ENCODE results near the gene GSTM2.
"Not testable (repeated sequence)": the region's sequence is repeated elsewhere in the genome, so short reads cannot be mapped to it uniquely, and the experiment has no call there.

Gene GSTM2

DNA sequence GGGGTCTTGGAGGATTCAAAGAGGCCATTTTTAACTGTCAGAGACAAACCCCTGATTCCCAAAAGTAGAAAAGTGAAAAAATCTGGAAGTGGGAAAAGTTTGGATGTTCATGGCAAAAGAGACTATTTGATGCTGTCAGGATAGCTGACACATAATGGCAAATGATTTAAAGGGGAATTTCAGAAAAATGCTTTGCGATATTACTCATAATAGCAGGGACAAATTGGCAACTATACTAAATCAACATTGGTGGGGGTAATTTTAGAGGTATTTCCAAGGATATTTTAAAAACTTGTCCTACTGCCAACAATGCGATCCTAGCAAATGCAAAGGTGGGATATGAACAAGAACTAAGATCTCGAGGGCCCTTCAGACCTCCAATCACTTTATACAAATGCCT is 17.2 kb upstream of the GSTM2 start:
- DNase-seq, result no peak

DNA sequence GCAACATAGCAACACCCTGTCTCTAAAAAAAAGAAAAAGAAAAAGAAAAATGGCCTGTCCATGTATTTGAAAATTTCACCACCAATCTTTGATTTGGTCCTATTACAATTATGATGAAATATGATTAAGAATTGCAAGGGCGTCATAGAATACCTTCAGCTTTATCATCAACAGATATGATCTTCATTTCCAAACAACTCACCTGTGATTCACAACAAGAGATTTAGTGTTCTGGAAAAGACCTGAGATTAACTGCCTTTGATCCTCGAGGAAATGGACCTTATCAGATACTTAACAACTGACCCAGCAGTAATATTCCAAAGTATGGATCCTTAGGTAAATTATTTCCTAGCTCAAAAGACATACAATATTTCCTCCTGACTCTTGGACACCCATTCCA is 15.5 kb upstream of the GSTM2 start:
- no peak for DNase-seq

DNA sequence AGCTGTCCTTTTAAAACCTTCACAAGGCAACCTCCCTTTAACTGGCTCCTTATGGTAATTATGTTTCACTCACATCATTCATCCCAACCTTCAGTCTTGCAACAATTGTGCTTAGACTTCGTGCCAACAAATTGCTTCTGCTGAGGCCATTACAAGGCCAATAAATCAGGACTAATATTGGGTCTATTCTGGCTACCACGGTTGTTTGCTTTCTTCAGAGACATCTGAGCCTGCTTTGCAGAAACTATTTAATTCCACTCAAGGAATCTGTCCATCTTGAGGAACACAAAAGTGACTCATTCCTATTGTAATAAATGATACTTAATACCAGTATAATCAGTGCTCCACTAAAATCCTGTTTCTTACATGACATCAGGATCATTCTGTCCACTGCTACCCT is 14.6 kb upstream of the GSTM2 start:
- DNase-seq, result no peak

GRCh38 chr1:109654519-109654918 is 13.3 kb upstream of the GSTM2 start:
- DNase-seq, result no peak

DNA sequence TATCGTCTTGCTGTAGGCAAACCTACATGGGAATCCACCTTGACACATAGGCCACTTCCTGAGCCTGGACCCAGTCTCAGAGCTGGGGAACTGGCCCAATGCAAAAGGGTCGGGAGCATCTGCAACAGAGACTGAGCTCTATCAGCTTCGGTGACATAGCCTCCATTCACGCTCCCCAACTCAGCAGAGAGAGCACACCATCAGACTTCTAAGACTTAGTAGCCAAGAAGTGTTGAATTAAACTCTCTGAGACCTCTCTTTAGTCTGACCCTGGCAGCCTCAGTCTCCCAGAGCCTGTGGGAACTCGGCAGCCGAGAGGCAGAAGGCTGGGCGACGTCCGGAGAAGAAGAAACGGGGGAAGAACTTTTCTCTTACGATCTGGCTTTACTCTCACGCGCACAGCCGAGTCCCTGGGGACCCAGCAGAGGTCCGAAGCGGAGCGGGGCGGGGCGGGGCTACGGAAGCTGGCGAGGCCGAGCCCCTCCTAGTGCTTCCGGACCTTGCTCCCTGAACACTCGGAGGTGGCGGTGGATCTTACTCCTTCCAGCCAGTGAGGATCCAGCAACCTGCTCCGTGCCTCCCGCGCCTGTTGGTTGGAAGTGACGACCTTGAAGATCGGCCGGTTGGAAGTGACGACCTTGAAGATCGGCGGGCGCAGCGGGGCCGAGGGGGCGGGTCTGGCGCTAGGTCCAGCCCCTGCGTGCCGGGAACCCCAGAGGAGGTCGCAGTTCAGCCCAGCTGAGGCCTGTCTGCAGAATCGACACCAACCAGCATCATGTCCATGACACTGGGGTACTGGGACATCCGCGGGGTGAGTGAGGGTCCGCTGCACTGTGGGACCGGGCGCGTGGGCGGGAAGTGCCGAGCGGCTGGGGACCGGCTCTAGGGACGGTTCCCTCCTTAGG is 12.0 kb upstream of the GSTM2 start, which contains the start of gene GSTM4:
Gene GSTM4 (plus strand): TSS at position 485 of the 905 bp plus-strand sequence. CDS start 291 bp downstream, at position 776.
- DNase-seq, result peak; percentile 42

GRCh38 chr1:109657395-109657794 is 10.5 kb upstream of the GSTM2 start:
- no peak for DNase-seq

DNA sequence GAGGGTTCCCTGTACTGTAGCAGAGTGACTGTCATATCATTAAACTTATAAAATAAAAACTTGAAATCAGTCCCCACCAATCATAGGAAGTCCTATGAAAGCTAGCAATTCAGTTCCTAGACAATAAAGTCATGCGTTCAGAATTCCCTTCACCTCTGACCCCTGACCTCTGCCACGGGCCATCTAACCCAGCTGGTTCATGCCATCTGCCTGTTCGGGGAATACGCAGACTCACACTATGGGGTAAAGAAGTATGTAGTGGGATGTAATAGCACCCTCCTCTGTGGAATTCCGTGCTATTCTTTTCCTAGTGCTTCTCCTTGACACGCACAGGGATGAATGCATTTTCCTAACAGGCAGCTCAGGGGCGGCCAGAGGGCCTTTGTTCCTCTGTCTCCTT is 9.9 kb upstream of the GSTM2 start:
- no peak for DNase-seq

DNA sequence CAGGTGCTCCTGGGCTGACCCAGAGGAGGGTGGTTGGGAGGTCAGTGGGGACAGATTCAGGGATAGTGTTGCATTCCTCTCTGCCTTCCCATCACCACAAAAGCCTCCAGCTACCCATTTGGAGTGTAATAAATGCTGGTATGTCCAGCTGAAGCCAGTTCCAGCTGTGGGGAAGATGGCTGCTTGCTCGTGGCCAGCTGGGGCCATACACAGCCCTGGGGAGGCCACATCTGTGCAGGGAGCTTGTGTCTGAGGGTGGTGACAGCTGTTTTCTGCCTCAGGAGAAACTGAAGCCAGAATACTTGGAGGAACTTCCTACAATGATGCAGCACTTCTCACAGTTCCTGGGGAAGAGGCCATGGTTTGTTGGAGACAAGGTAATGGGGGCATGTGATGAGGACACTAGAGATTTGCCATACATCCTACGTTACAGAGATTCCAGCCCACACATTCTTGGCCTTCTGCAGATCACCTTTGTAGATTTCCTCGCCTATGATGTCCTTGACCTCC is 9.3 kb upstream of the GSTM2 start:
- DNase-seq, result no peak

GRCh38 chr1:109659145-109659544 is 8.7 kb upstream of the GSTM2 start:
- no peak for DNase-seq

GRCh38 chr1:109659997-109660690 is 7.7 kb upstream of the GSTM2 start:
- no peak for DNase-seq

GRCh38 chr1:109660691-109661026 is 7.2 kb upstream of the GSTM2 start:
- not testable (repeated sequence) for DNase-seq

- DNase-seq, result no peak
Observed at GRCh38 chr1:109661391-109661790, 6.5 kb upstream of the GSTM2 start.

GRCh38 chr1:109664671-109665070 is 3.2 kb upstream of the GSTM2 start:
- DNase-seq, result no peak

DNA sequence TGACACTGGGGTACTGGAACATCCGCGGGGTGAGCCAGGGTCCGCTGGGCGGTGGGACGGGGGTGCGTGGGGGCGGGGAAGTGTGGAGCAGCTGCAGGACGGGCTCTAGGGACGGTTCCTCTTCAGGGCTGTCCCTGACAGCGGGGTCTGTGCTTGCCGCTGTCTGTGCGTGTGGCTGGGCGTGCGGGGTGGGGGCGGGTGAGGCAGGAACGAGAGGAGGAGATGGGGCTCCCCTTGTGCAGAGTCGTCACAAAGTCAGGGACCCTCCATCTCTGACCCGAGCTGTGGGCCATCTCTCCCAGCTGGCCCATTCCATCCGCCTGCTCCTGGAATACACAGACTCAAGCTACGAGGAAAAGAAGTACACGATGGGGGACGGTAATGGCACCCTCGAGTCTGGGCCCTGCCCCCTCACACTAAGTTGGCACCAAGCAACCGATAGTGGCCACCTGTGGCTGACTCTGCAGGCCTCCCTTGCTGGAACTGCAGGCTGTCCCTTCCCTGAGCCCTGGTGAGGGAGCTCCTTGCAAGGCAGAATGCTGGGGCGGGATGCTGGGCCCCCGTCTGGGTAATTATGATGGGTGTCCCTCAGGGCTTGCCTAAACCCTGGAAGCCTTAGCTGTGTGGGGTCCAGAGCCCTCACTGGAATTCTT is 392 bp downstream of the GSTM2 start:
- no peak for DNase-seq

- DNase-seq, result no peak
Observed at GRCh38 chr1:109669246-109669948, 1.5 kb downstream of the GSTM2 start.

DNA sequence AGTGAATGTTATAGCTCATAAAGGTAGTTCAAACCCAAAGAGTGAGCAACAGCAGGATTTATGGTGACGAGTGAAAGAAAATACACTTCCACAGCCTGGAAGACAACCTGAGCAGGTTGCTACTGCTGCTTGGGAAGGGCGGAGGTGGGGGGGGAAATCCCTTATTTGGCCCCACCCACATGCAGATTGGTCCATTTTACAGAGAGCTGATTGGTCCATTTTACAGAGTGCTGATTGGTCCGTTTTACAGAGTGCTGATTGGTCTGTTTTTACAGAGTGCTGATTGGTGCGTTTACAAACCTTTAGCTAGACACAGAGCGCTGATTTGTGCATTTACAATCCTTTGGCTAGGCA is 2.1 kb downstream of the GSTM2 start:
- not testable (repeated sequence) for DNase-seq

GRCh38 chr1:109671067-109671466 is 3.2 kb downstream of the GSTM2 start:
- no peak for DNase-seq

DNA sequence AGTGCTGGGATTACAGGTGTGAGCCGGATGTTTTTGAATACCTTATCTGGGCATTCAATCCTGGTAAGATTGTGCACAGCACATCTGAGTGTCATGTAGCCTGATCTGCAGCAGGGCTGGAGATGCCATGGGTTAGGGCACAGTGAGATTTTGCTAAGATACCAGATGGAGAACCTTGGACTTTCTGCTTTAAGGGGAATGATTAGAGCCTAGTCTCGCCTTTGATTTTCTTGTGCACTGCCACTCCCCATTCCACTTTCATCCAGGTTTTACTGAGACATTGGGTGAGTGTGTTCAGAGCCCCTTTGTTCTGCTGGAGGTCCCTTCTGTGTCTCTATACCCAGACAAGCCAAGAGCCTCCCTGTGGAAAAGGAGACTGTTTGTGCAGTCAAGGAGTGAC is 6.0 kb downstream of the GSTM2 start:
- DNase-seq, result not testable (repeated sequence)

- not testable (repeated sequence) for DNase-seq
Observed at GRCh38 chr1:109676683-109677381, 9.0 kb downstream of the GSTM2 start.

DNA sequence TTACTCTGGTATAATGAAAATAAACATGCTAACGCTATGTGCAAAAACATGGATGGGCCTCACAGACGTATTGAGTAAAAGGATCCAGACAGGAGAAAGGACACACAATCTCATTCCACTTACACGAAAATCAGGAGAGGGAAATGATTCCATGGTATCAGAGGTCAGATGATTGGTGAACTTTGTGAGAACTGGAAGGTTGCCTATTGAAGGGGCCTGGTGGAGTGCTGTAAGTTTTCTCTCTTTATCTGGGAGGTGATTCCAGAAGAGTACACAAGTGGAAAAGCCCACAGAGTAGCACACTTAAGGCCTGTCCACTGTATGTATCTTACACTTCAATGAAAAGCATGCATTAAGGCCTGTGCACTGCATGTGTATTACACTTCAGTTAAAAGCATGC is 9.6 kb downstream of the GSTM2 start:
- DNase-seq, result no peak

DNA sequence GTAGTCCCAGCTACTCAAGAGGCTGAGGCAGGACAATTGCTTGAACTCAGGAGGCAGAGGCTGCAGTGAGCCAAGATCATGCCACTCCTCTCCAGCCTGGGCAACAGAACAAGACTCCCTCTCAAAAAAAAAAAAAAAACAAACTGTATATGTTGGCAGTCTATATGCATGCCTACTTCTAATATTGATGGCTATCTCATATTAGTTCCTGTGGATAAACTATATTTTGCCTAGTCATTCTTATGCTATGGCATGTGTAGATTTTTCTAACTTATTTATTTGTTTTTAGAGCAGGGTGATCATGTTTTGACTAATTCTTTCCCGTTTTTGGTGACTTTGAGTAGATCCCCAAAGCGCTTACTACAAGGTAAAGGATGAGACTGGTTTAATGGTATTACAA is 10.8 kb downstream of the GSTM2 start:
- not testable (repeated sequence) for DNase-seq

DNA sequence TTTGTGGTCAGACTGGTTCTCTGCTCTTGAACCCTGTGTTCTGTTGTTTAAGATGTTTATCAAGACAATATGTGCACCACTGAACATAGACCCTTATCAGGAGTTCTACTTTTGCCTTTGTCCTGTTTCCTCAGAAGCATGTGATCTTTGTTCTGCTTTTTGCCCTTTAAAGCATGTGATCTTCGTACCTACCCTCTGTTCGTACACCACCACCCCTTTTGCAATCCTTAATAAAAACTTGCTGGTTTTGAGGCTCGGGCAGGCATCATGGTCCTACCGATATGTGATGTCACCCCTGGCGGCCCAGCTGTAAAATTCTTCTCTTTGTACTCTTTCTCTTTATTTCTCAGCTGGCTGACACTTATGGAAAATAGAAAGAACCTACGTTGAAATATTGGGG is 16.9 kb downstream of the GSTM2 start:
- DNase-seq, result not testable (repeated sequence)

Measured in activated CD4-positive, alpha-beta T cell treated with anti-CD3 and anti-CD28 coated beads for 1 hour (primary cell).